GM10266 (cell line): ENCODE measurements around the gene HSD17B14.

Experiments
- DNase-seq: peaks from one replicate; pipeline ENCODE4 v3.0.0; 2012; ENCODE audit errors: extremely low spot score
- CTCF ChIP-seq: IDR thresholded peaks from 2 replicates; pipeline ENCODE4 v1.5.1; 2012; ENCODE audit warnings: mild to moderate bottlenecking, low read depth; ENCODE audit not compliant: control insufficient read depth, insufficient read depth; ENCODE audit errors: missing control alignments

Gene HSD17B14

DNA sequence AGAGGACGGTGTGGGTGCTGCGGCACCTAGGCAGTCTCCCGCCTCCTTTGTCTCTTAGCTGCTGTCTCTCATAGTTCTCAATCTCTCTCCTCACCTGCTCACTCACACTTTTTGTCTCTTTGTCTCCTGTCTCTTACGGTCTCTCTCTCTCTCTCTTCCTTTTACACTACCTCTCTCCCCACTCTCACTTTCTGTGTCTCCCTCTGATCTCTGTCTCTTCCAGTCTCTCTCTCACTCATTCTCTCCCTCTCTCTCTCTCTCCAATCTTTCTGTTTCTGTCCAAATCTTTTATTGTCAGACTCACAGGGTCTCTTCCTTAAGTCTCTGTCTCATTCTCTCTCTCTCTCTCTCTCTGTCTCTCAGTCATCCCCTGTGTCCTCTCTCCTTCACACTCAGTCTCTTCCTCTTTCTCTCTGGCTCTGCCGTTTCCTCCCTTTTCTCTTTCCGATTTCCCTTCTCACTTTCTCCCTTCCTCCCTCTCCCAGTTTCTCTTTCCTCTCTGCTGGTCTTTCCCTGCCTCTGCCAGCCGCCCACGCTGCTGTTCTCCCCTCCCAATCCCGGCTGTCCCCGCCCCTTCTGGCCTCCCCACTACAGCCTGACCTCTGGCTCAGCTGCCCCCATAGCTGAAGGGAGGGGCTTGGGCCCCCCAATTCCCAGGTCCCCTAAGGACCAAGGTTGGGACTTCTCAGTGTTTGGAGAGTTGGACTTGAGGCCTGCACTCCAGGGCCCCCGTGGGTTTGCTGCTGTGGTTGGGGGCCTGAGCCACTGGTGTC, 32.0 kb upstream of the HSD17B14 start, which contains the start of gene PLEKHA4:
PLEKHA4 (minus strand) TSS at position 504 of the 773 bp plus-strand sequence. CDS start 997 bp downstream, outside the sequence.
- TF ChIP-seq CTCF: no peak
- DNase-seq: no peak

DNA sequence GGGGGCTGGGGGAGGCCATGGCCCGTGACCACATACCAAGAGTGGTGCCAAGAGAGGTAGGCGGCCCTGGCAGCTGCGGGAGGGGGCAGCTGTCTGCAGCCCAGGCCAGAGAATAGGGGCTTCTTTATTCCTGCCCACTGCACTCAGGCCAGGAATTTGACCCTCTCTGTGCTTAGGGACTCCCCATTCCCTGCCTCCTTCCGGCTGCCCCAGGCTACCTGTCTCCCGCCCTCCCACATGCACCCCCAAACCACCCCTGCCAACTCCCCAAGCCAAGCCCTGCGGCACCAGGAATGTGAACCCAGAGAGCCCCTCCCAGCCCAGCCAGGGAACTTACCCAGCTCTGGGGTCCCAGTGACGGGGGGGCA, 31.4 kb upstream of the HSD17B14 start:
- no peak for TF ChIP-seq CTCF
- no peak for DNase-seq

- no peak for DNase-seq
Observed at GRCh38 chr19:48867123-48867745, 30.9 kb upstream of the HSD17B14 start.

DNA sequence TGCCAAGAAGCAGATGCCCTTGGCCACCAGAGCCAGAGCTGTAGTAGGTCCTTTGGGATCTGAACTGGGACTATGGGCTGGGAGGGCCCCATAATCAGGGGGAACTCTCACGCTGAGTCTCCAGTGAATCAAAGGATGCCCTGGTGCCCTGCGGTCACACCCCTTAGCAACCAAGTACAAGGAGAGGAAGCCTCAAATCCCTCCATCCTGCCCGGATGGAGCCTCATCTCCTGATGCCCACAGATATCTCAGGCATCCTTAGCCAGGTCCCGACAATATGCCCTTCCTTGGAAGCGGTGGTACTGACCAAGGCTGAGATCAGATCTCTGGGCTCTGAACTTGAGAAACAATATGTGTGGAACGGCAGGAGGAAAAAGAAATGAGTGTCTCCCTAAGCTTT, 30.4 kb upstream of the HSD17B14 start:
- TF ChIP-seq CTCF: no peak
- no peak for DNase-seq

More at GRCh38 chr19:48867123-48867745, 30.9 kb upstream of the HSD17B14 start:
- no peak for TF ChIP-seq CTCF

DNA sequence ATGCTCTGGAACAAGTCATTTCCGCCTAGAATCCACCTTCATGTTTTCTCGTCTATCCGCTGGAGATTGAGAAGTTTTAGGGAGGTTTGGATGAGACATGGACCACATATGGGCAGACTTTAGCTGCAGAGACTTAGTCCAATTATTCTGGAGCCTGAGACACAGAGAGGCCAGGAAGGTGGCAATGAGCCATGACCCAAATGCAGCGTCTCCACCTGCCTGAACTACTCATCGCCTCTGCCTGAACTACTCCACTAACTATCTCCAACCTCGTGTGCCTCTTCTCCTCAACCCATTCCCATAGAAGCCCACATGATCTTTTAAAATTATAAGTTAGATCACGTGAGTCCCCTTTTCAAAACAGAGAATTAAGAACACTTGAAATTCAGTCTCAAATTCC, 26.5 kb upstream of the HSD17B14 start:
- TF ChIP-seq CTCF: no peak
- DNase-seq: no peak

DNA sequence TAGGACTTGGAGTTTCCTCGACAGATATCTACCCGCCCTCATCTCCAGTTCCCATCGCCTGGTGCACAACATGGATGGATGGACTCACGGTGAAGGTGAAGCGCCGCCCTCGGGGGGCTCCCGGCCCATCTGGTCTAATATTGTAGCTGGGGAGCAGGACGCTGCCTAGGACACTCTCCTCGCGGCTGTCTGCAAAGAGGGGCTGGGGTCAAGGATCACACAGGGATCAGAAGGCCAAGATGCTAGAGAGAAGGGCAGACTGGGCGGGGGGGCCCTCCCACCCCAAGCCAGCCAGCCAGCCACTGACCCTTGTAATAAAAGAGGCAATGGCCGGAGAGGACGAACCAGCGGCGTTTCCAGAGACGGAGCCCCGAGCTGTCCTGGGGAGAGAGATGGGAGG, 25.0 kb upstream of the HSD17B14 start:
- TF ChIP-seq CTCF: no peak

More for the DNA sequence above, 25.0 kb upstream of the HSD17B14 start:
- no peak for DNase-seq
